Calu3 (cell line): ENCODE results near the gene SORCS1. TPM values are rescaled to one million over a fixed set of nuclear protein-coding genes. Genes with fewer than 3 reads are reported as not detected.

Experiments used
- BruUV-seq: library from RNA; stranded (reverse); fragments of 400-500 nt; replicated peaks from 2 replicates; lab custom pipeline; 2021; lab: Mats Ljungman, UMichigan
- CTCF ChIA-PET: fragments of 300-600 bp; sonication (Branson Sonifier 250); formaldehyde crosslinking; loops from one replicate; lab custom pipeline; 2022; ENCODE audit warnings: antibody characterized with exemption; lab: Charles Lee
- DNase-seq: peaks from one replicate; pipeline ENCODE4 v3.0.0; 2022
- H3K27ac Mint-ChIP-seq: one replicate; pipeline ENCODE4 v1.8.0; 2022; ENCODE audit warnings: mixed read lengths; ENCODE audit not compliant: unreplicated experiment
- H3K27me3 Mint-ChIP-seq: one replicate; pipeline ENCODE4 v1.8.0; 2022; ENCODE audit warnings: mixed read lengths; ENCODE audit not compliant: unreplicated experiment
- H3K36me3 Mint-ChIP-seq: one replicate; pipeline ENCODE4 v1.8.0; 2022; ENCODE audit warnings: mild to moderate bottlenecking, moderate library complexity, mixed read lengths; ENCODE audit not compliant: insufficient read depth, unreplicated experiment
- H3K4me1 Mint-ChIP-seq: one replicate; pipeline ENCODE4 v1.8.0; 2022; ENCODE audit warnings: mild to moderate bottlenecking, low read depth, mixed read lengths; ENCODE audit not compliant: unreplicated experiment
- H3K4me3 Mint-ChIP-seq: one replicate; pipeline ENCODE4 v1.8.0; 2022; ENCODE audit warnings: mild to moderate bottlenecking, low read depth, moderate library complexity, mixed read lengths; ENCODE audit not compliant: unreplicated experiment
- H3K9me3 Mint-ChIP-seq: one replicate; pipeline ENCODE4 v1.8.0; 2022; ENCODE audit warnings: low read depth, mixed read lengths; ENCODE audit not compliant: unreplicated experiment
- CTCF ChIP-seq: fragments of 200-600 bp; IDR thresholded peaks from one replicate; pipeline ENCODE4 v1.8.0; 2022; ENCODE audit warnings: antibody characterized with exemption; ENCODE audit not compliant: unreplicated experiment
- intact Hi-C: fragments of 100-400 bp; cut with micrococcal nuclease; formaldehyde crosslinking; loops from one replicate; pipeline ENCODE4 v1.10.0; 2022; ENCODE audit not compliant: unreplicated experiment
- total RNA-seq: library from RNA; stranded (reverse); gene quantifications from 2 replicates; pipeline ENCODE4 v1.2.3, GENCODE V29; 2022

Gene SORCS1
- total RNA-seq, 1 experiment from 2014 or later = not detected

- no peaks in the 10 kb centered on the region for H3K9me3 Mint-ChIP-seq
- H3K27me3 Mint-ChIP-seq = no peaks in the 10 kb centered on the region
- no peak overlapping the region for H3K4me3 Mint-ChIP-seq
- no peak overlapping the region for H3K27ac Mint-ChIP-seq
- no peaks in the 10 kb centered on the region for H3K36me3 Mint-ChIP-seq
- BruUV-seq = no TSS peak
- intact Hi-C loops = no loop called here
- no peak for TF ChIP-seq CTCF
- CTCF ChIA-PET = interaction anchor here (0.6 kb wide), 1 partner anchor 82 kb away, joined by 6 read pairs; no protein-coding TSS in a partner anchor
- DNase-seq = no peak
- H3K4me1 Mint-ChIP-seq = peaks cover 3% of the 10 kb centered on the region
Measured at GRCh38 chr10:106567629-106568028, 596.9 kb downstream of the SORCS1 start.

- no peaks in the 10 kb centered on the region for H3K27me3 Mint-ChIP-seq
- DNase-seq = no peak
- CTCF ChIA-PET = interaction anchor here (0.6 kb wide), 1 partner anchor 81 kb away, joined by 6 read pairs; no protein-coding TSS in a partner anchor
- BruUV-seq = no TSS peak
- TF ChIP-seq CTCF = no peak
- H3K4me1 Mint-ChIP-seq = no peaks in the 10 kb centered on the region
- H3K9me3 Mint-ChIP-seq = no peaks in the 10 kb centered on the region
- H3K36me3 Mint-ChIP-seq = no peaks in the 10 kb centered on the region
- H3K4me3 Mint-ChIP-seq = no peak overlapping the region
- intact Hi-C loops = no loop called here
- H3K27ac Mint-ChIP-seq = no peak overlapping the region
Measured at GRCh38 chr10:106566873-106567272, 597.6 kb downstream of the SORCS1 start.

- no peaks in the 10 kb centered on the region for H3K4me1 Mint-ChIP-seq
- H3K36me3 Mint-ChIP-seq = no peaks in the 10 kb centered on the region
- intact Hi-C loops = no loop called here
- no TSS peak for BruUV-seq
- TF ChIP-seq CTCF = no peak
- no peaks in the 10 kb centered on the region for H3K27me3 Mint-ChIP-seq
- DNase-seq = no peak
- H3K27ac Mint-ChIP-seq = no peak overlapping the region
- CTCF ChIA-PET = no interaction called here
- no peak overlapping the region for H3K4me3 Mint-ChIP-seq
- H3K9me3 Mint-ChIP-seq = no peaks in the 10 kb centered on the region
Measured at GRCh38 chr10:106565546-106565945, 599.0 kb downstream of the SORCS1 start.

GRCh38 chr10:106563384-106563783 lies 601.1 kb downstream of the SORCS1 start:
- Mint-ChIP-seq H3K27ac (no peak overlapping the region), H3K27me3 (no peaks in the 10 kb centered on the region), H3K9me3 (no peaks in the 10 kb centered on the region), H3K36me3 (no peaks in the 10 kb centered on the region), H3K4me1 (no peaks in the 10 kb centered on the region), H3K4me3 (no peak overlapping the region)
- CTCF ChIA-PET = no interaction called here
- no peak for DNase-seq
- intact Hi-C loops = no loop called here
- BruUV-seq = no TSS peak
- no peak for TF ChIP-seq CTCF
